Breast epithelium (tissue), 3 donors: ENCODE data around the gene DRICH1.
"Not testable (repeated sequence)": the region's sequence is repeated elsewhere in the genome, so short reads cannot be mapped to it uniquely, and the experiment has no call there.

Source experiments
- CTCF ChIP-seq, 3 donors: fragments of 450-650 bp; IDR thresholded peaks; one replicate each; pipeline ENCODE4 v1.5.1; 2016 to 2017; ENCODE audit warnings: antibody characterized with exemption in 3 of 3, mild to moderate bottlenecking in 3 of 3, moderate library complexity in 3 of 3
- POLR2A ChIP-seq: fragments of 450-650 bp; IDR thresholded peaks from one replicate; pipeline ENCODE4 v1.6.1; 2016; ENCODE audit warnings: antibody characterized with exemption, mild to moderate bottlenecking, moderate library complexity
- POLR2AphosphoS5 ChIP-seq, 3 donors: sonication (generic); formaldehyde crosslinking; IDR thresholded peaks; one replicate each; pipeline ENCODE4 v1.6.1; 2017; ENCODE audit warnings: antibody characterized with exemption in 3 of 3

DNA sequence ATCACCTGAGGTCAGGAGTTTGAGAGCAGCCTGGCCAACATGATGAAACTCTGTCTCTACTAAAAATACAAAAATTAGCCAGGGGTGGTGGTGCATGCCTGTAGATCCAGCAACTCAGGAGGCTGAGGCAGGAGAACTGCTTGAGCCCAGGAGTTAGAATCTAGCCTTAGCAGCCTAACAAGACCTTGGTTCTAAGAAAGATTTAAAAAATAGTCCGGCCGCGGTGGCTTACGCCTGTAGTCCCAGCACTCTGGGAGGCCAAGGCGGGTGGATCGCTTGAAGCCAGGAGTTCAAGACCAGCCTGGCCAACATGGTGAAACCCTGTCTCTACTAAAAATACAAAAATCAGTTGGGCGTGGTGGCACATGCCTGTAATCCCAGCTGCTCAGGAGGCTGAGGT is 14.4 kb upstream of the DRICH1 start:
- TF ChIP-seq CTCF (IDR thresholded peaks at IDR 0.05); POLR2A; POLR2AphosphoS5 (IDR thresholded peaks at IDR 0.05): not testable (repeated sequence)
